MM.1S (cell line): Measurements from ENCODE around the gene NFYC.

Experiments
- CTCF ChIP-seq: fragments of 300-600 bp; sonication (generic); IDR thresholded peaks from 2 replicates; pipeline ENCODE4 v1.5.1; 2016; ENCODE audit warnings: antibody characterized with exemption, low read length, mixed read lengths
- EZH2 ChIP-seq: fragments of 300-600 bp; sonication (generic); optimal IDR thresholded peaks from 2 replicates; pipeline ENCODE3; 2017; ENCODE audit warnings: low read depth, mild to moderate bottlenecking, antibody characterized with exemption, low read length, mixed read lengths
- EZH2phosphoT487 ChIP-seq: fragments of 300-600 bp; sonication (generic); IDR thresholded peaks from 2 replicates; pipeline ENCODE4 v1.6.1; 2018; ENCODE audit warnings: antibody characterized with exemption, low read length

- no peak for TF ChIP-seq EZH2
- no peak for TF ChIP-seq EZH2phosphoT487
- TF ChIP-seq CTCF = no peak
Observed at GRCh38 chr1:40810927-40811326, 119.4 kb downstream of the NFYC start.
